K562 (cell line): ENCODE results near the gene SLC9C2. TPM values are rescaled to one million over a fixed set of nuclear protein-coding genes. Genes with fewer than 3 reads are reported as not detected.
A peak's percentile ranks its signal among the peaks of the same experiment; 100 is the strongest.

ENCODE experiments used
- CBX1 ChIP-seq: sonication (generic); IDR thresholded peaks from 2 replicates; pipeline ENCODE4 v1.6.1; 2016; ENCODE audit warnings: antibody characterized with exemption, low read depth, mild to moderate bottlenecking
- CEBPZ ChIP-seq: fragments of 150-350 bp; IDR thresholded peaks from 2 replicates; pipeline ENCODE4 v1.6.1; 2014; ENCODE audit warnings: low read depth, mild to moderate bottlenecking, low read length, borderline replicate concordance
- EWSR1 ChIP-seq: fragments of 450-650 bp; IDR thresholded peaks from 2 replicates; pipeline ENCODE4 v1.6.1; 2018; ENCODE audit warnings: borderline replicate concordance, mild to moderate bottlenecking, low read depth, moderate library complexity; ENCODE audit not compliant: partially characterized antibody
- KLF13 ChIP-seq: fragments of 450-650 bp; IDR thresholded peaks from 2 replicates; pipeline ENCODE4 v1.6.1; 2016; ENCODE audit warnings: missing genetic modification characterization, low read depth, mild to moderate bottlenecking, missing compliant biosample characterization, moderate library complexity, borderline replicate concordance
- MTA3 ChIP-seq: fragments of 450-650 bp; formaldehyde crosslinking; IDR thresholded peaks from 2 replicates; pipeline ENCODE4 v1.6.1; 2017; ENCODE audit warnings: mild to moderate bottlenecking, borderline replicate concordance
- NR2F6 ChIP-seq: fragments of 450-650 bp; formaldehyde crosslinking; IDR thresholded peaks from 2 replicates; pipeline ENCODE4 v1.4.0; 2020; ENCODE audit warnings: mild to moderate bottlenecking
- PRMT5 ChIP-seq: sonication (generic); formaldehyde crosslinking; IDR thresholded peaks from 2 replicates; pipeline ENCODE4 v1.5.0; 2020; ENCODE audit warnings: missing genetic modification reagents
- SIN3B ChIP-seq: fragments of 450-650 bp; IDR thresholded peaks from 2 replicates; pipeline ENCODE4 v1.6.1; 2017; ENCODE audit warnings: low read depth, mild to moderate bottlenecking, moderate library complexity
- SIX5 ChIP-seq, 2 experiments: IDR thresholded peaks; 2 replicates each; pipeline ENCODE4 v1.6.1; 2011; ENCODE audit warnings: low read length in 2 of 2, borderline replicate concordance in 1 of 2, low read depth in 1 of 2, mild to moderate bottlenecking in 1 of 2, moderate library complexity in 1 of 2; ENCODE audit not compliant: insufficient read depth in 1 of 2
- SMARCC2 ChIP-seq: fragments of 450-650 bp; IDR thresholded peaks from 2 replicates; pipeline ENCODE4 v1.6.1; 2017; ENCODE audit warnings: antibody characterized with exemption, moderate library complexity, mild to moderate bottlenecking, low read depth
- ZBTB2 ChIP-seq: fragments of 450-650 bp; IDR thresholded peaks from 2 replicates; pipeline ENCODE4 v1.6.1; 2016; ENCODE audit warnings: antibody characterized with exemption
- ZBTB34 ChIP-seq: fragments of 250-450 bp; sonication (Bioruptor Pico); IDR thresholded peaks from 2 replicates; pipeline ENCODE4 v1.8.0; 2021; ENCODE audit warnings: mild to moderate bottlenecking, moderate library complexity
- ZNF644 ChIP-seq: fragments of 200-800 bp; sonication (Bioruptor generic); IDR thresholded peaks from 2 replicates; pipeline ENCODE4 v1.6.1; 2016; ENCODE audit warnings: low read depth, missing genetic modification characterization, missing compliant biosample characterization
- ZNF707 ChIP-seq: fragments of 250-450 bp; sonication (Bioruptor Pico); conservative IDR thresholded peaks from 2 replicates; pipeline ENCODE4 v1.8.0; 2022; ENCODE audit warnings: inconsistent platforms, mild to moderate bottlenecking, moderate library complexity
- polyA plus RNA-seq, 8 experiments: library from polyadenylated mRNA; depleted of rRNA in 4 of 8; stranded (reverse) in 5 of 8; unstranded in 3 of 8; fragments of >200 nt; fragmentation: Nextera tagmentation in 2 of 8; fragmentation: Illumina TruSeq in 1 of 8; extraction: Ambion mirVana in 2 of 8; extraction: Trizol in 1 of 8; gene quantifications; 2 replicates each; pipeline versions ENCODE4 v1.2.1 to v1.2.3, GENCODE V29; 2011 to 2014; ENCODE audit warnings: inconsistent platforms in 1 of 8, missing spikeins in 1 of 8
- total RNA-seq, 7 experiments: library from RNA; depleted of rRNA in 6 of 7; stranded (reverse); fragments of >200 nt in 6 of 7; fragmentation: Illumina TruSeq in 2 of 7; extraction: Trizol in 2 of 7; gene quantifications; 2 replicates each; pipeline versions ENCODE4 v1.2.1 to v1.2.3, GENCODE V29; 2011 to 2021; ENCODE audit warnings: low replicate concordance in 1 of 7

Gene SLC9C2
- total and polyA plus RNA-seq, 9 of the 15 experiments (the other 6 are each of a cell fraction or from before 2014, with no cell fraction given), result 0.11 to 0.22 (median 0.15) TPM; not detected in 5

GRCh38 chr1:173470608-173471007, 132.3 kb downstream of the SLC9C2 start (continued):
- TF ChIP-seq CEBPZ (peak; percentile 83), SIN3B (no peak), EWSR1 (no peak), ZBTB34 (CRISPR knock-in tag) (no peak), SIX5 (IDR thresholded peaks at IDR 0.05; ENCODE audit: borderline replicate concordance in 1 of 2, insufficient read depth in 1 of 2, low read depth in 1 of 2, low read length in 2 of 2) (no peak), KLF13 (tag) (no peak), ZBTB2 (no peak), PRMT5 (CRISPR knock-in tag) (no peak), MTA3 (no peak), ZNF707 (CRISPR knock-in tag) (no peak), ZNF644 (tag) (no peak), SMARCC2 (no peak), CBX1 (peak; percentile 93), NR2F6 (CRISPR knock-in tag) (no peak)
